D721Med (cell line): ENCODE measurements around the gene COPZ1.

ENCODE experiments used
- DNase-seq: peaks from one replicate; pipeline ENCODE4 v3.0.0; 2011; ENCODE audit warnings: low spot score; ENCODE audit not compliant: insufficient read length
- FAIRE-seq: peaks from 2 replicates; lab custom pipeline; 2011; peaks lifted over from hg19 to GRCh38; lab: Jason Lieb, UNC
- CTCF ChIP-seq: IDR thresholded peaks from 2 replicates; pipeline ENCODE4 v1.5.1; 2012; ENCODE audit warnings: mild to moderate bottlenecking, control low read depth; ENCODE audit not compliant: insufficient read depth; ENCODE audit errors: missing control alignments

COPZ1 gene

GRCh38 chr12:54390176-54390667, 65.3 kb downstream of the COPZ1 start:
- no peak for TF ChIP-seq CTCF
- DNase-seq: no peak
- no peak for FAIRE-seq

- peak; percentile 88 for DNase-seq
Observed at GRCh38 chr12:54390668-54391551, 66.0 kb downstream of the COPZ1 start.

DNA sequence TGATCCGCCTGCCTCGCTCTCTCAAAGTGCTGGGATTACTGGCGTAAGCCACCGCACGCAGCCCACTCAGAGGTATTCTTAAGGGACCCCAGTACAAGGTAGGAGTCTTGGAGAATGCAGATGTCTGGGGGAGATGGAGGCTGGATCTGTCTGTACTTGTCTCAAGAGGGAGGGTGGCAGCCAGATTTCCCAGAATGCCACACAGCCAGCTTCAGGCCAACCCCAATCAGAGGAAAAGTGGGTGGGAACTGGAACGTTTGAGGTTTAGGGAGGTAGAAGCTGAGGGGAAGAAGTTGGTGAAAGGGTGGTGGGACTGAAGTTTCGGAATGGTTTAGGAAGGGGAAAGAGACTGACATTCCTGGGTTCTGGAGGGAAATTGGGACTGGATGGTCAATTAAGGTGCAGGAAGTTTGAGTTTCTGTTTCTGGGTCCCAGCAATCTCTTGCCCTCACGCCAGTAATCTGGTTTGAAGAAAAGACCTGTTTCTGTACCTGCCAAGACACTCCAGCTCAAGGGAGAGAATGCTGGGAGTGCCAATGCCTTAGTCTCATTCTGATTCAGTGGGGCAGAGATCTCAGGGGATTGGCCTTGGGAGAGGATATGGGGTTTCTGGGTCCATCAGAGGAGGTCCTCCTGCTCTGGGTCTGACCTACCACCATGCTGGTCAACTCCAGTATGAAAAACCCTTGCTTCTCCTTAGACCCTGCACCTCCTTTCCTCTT, 67.7 kb downstream of the COPZ1 start:
- TF ChIP-seq CTCF: no peak
- no peak for DNase-seq
- FAIRE-seq: no peak

More at GRCh38 chr12:54390668-54391551, 66.0 kb downstream of the COPZ1 start:
- TF ChIP-seq CTCF: no peak
- FAIRE-seq: no peak

DNA sequence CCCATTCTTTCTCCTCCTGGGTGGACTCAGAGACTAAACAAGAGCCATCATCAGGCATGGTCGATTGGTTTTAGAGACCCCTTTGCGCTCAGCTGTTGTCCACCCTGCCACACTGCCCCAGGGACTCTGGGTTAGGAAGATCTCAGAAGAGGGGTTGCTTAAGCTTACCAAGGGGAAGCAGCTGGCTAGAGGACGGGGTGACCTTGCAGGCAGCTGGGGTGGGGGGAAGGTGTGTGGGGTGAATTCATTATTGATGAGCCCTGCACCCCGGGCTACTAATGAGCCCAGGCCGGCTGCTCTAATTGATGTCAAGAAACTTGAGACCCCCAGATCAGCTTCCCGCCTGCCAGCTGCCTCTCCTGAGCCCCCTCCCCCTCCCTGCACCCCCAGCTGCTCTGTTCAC, 68.3 kb downstream of the COPZ1 start:
- FAIRE-seq (no peak), DNase-seq (no peak)
- no peak for TF ChIP-seq CTCF

DNA sequence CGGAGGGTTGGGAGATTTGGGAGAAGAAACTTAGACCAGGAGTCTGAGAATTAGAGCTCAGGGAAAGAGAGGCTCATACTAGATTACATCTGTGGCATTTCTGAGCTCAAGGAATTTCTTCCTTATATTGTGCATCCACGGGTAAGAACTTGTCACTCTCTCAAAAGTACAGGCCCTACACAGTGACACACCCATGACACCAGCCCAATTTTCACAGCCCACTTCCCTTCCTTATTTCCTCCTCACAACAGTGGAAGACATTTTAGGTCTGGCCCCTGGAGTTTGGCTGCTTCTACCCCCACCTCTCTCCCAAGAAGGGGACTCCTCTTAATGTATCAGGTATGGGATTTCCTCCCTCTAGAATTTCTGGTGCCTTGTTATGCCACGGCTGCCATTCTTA, 68.8 kb downstream of the COPZ1 start:
- no peak for TF ChIP-seq CTCF
- no peak for DNase-seq
- no peak for FAIRE-seq

DNA sequence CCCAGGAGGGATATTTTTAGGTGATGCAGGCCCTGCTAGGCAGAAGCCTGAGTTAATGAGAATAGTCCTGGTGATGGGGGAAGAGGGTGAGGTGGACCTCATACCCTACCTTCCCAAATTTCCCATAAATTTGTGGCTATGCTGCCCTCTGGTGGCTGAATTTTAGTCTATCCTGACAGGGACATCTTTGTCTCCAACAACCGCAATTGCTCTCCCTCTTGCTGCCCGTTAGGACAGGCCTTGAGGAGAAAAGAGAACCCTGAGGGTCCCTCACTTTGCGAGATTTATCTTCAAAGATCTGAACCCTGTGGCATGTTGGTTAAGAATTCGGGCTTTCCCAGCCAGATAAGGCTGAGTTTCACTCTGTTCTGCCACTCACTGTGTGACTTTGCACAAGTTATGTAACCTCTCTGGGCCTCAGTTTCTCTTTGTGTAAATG, 69.4 kb downstream of the COPZ1 start:
- FAIRE-seq (no peak), DNase-seq (no peak)
- peak; percentile 61 for TF ChIP-seq CTCF

DNA sequence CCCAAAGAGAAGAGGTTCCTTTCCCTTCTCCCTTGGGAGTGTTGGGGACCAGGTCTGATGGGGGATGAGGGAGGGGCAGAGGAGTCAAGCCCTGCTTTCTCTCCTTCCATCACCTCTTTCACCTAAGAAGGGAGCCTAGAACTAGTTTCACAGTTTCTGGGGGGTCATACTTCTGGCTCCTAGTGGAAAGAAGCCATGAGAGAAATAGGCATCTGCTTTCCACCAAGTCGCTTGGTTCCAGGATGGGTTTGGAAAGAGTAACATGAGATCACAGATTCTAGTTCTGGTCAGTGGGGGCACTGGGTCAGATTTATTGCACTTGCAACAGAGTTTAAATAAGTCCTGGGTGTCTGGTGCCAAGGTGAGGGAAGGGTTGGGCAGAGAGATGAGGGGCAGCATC, 70.1 kb downstream of the COPZ1 start:
- FAIRE-seq (no peak), DNase-seq (no peak)
- no peak for TF ChIP-seq CTCF
